HepG2 (cell line): ENCODE data around the gene SIK3. TPM values are rescaled to one million over a fixed set of nuclear protein-coding genes. Genes with fewer than 3 reads are reported as not detected.

ENCODE experiments used
- FOXP1 ChIP-seq, 2 experiments: fragments of 450-650 bp in 1 of 2; IDR thresholded peaks; 2 replicates each; pipeline ENCODE4 v1.6.1; 2017 to 2018; ENCODE audit warnings: antibody characterized with exemption in 1 of 2
- HOXA3 ChIP-seq: sonication (generic); formaldehyde crosslinking; IDR thresholded peaks from 2 replicates; pipeline ENCODE4 v1.5.0; 2020; ENCODE audit warnings: missing genetic modification reagents
- KDM2A ChIP-seq: sonication (generic); formaldehyde crosslinking; IDR thresholded peaks from 2 replicates; pipeline ENCODE4 v1.4.0; 2020; ENCODE audit warnings: low read depth, missing genetic modification reagents, borderline replicate concordance
- NR2F6 ChIP-seq, 2 experiments: IDR thresholded peaks; 2 replicates each; pipeline ENCODE4 v1.6.1; 2016; ENCODE audit warnings: antibody characterized with exemption in 1 of 2, mild to moderate bottlenecking in 1 of 2
- POLR2AphosphoS2 ChIP-seq: IDR thresholded peaks from 2 replicates; pipeline ENCODE4 v1.6.1; 2011; ENCODE audit warnings: low read depth, low read length, improper control_type of control experiment
- RBM22 ChIP-seq: fragments of 200-400 bp; formaldehyde crosslinking; optimal IDR thresholded peaks from 2 replicates; pipeline ENCODE3; 2017; ENCODE audit warnings: mild to moderate bottlenecking, low read length, moderate library complexity
- SAP130 ChIP-seq: IDR thresholded peaks from 2 replicates; pipeline ENCODE4 v1.6.1; 2016; ENCODE audit warnings: low read depth
- SMYD3 ChIP-seq: sonication (generic); formaldehyde crosslinking; IDR thresholded peaks from 2 replicates; pipeline ENCODE4 v1.8.1; 2023; ENCODE audit warnings: mild to moderate bottlenecking, missing genetic modification reagents
- SP4 ChIP-seq: sonication (generic); formaldehyde crosslinking; IDR thresholded peaks from 2 replicates; pipeline ENCODE4 v1.8.1; 2023; ENCODE audit warnings: mild to moderate bottlenecking, missing genetic modification reagents
- ZNF205 ChIP-seq: IDR thresholded peaks from 2 replicates; pipeline ENCODE4 v1.6.1; 2018; ENCODE audit warnings: missing biosample characterization, missing genetic modification reagents
- ZNF224 ChIP-seq: sonication (generic); formaldehyde crosslinking; IDR thresholded peaks from 2 replicates; pipeline ENCODE4 v1.5.0; 2020; ENCODE audit warnings: mild to moderate bottlenecking, missing genetic modification reagents
- ZNF292 ChIP-seq: sonication (generic); formaldehyde crosslinking; IDR thresholded peaks from 2 replicates; pipeline ENCODE4 v1.8.1; 2022; ENCODE audit warnings: mild to moderate bottlenecking, low read depth, missing genetic modification reagents, borderline replicate concordance
- ZNF337 ChIP-seq: sonication (generic); formaldehyde crosslinking; IDR thresholded peaks from 2 replicates; pipeline ENCODE4 v1.5.1; 2020; ENCODE audit warnings: missing genetic modification reagents, low read depth, mild to moderate bottlenecking, borderline replicate concordance
- ZNF619 ChIP-seq: sonication (generic); formaldehyde crosslinking; IDR thresholded peaks from 2 replicates; pipeline ENCODE4 v1.4.0; 2020; ENCODE audit warnings: mild to moderate bottlenecking, missing genetic modification reagents
- polyA plus RNA-seq, 8 experiments: library from polyadenylated mRNA; depleted of rRNA in 3 of 8; stranded (reverse) in 7 of 8; unstranded in 1 of 8; fragments of >200 nt; fragmentation: Illumina TruSeq in 4 of 8; extraction: Trizol in 4 of 8; gene quantifications; 2 replicates each; pipeline versions ENCODE4 v1.2.1 to v1.2.3, GENCODE V29; 2011 to 2016; ENCODE audit warnings: low read depth in 4 of 8, missing spikeins in 1 of 8, mixed read lengths in 1 of 8; ENCODE audit not compliant: insufficient read depth in 1 of 8
- total RNA-seq, 5 experiments: library from RNA; depleted of rRNA; stranded (reverse); fragments of >200 nt; fragmentation: Illumina TruSeq; extraction: Trizol; gene quantifications; 2 replicates each; pipeline ENCODE4 v1.2.3, GENCODE V29; 2016; ENCODE audit warnings: low read depth in 1 of 5
- TF ChIP-seq, protein P1 (sequence below): sonication (generic); formaldehyde crosslinking; IDR thresholded peaks from 2 replicates; pipeline ENCODE4 v1.8.0; 2022; ENCODE audit warnings: missing genetic modification reagents, mild to moderate bottlenecking, moderate library complexity, borderline replicate concordance
- TF ChIP-seq, protein P2 (sequence below): sonication (generic); formaldehyde crosslinking; IDR thresholded peaks from 2 replicates; pipeline ENCODE4 v1.5.0; 2020; ENCODE audit warnings: mild to moderate bottlenecking, missing genetic modification reagents, borderline replicate concordance

Gene SIK3
- total and polyA plus RNA-seq, 2 of the 13 experiments (the other 11 are each of a cell fraction or from before 2014, with no cell fraction given) = 5.7 to 9.8 TPM

DNA sequence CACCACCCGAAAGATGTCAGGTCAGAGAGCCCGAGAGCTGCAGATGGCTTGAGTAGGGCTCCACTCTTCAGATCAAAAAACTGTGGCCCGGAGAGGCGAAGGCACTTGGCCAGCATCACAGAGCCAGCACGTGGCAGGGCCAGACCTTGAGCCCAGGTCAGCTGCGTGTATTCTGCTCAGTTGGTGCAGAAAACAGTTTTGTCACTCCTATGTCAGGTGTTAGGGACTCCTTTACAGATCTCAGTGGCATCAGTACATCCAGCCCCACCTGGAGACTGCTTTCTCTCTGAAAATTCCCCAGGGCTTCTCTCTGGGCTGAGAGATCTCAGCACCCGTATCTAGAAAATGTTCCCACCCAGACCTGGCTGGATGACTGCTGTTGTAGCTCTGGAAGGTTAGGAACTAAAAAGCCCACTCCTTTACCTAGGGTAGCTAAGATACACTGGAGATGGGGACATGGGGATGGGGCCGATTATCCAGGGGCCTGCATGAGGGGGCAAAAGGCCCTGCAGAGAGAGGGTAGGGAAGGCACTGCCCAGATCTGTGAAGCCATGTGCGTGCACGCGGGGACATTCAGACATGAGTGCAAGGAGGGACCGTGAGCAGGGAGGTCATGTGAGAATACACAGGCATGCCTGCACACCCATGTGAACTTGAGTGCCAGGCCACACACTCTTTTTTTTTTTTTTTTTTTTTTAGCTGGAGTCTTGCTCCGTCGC lies 264.3 kb downstream of the SIK3 start (continued):
- TF ChIP-seq SP4 (CRISPR knock-in tag) = peak; percentile 52; the same call in 1 of the 2 replicates
- TF ChIP-seq SMYD3 (CRISPR knock-in tag) = peak; percentile 77
- TF ChIP-seq SAP130 (CRISPR knock-in tag) = peak; percentile 80
- peak; percentile 95 for TF ChIP-seq RBM22
- TF ChIP-seq FOXP1 (IDR thresholded peaks at IDR 0.05) = no peak
- peak; percentile 14; the same call in 1 of the 2 replicates for TF ChIP-seq FOXP1 (CRISPR knock-in tag; IDR thresholded peaks at IDR 0.05)
- TF ChIP-seq NR2F6 (IDR thresholded peaks at IDR 0.05) = peak; percentile 60
- peak; percentile 91 for TF ChIP-seq NR2F6 (CRISPR knock-in tag; IDR thresholded peaks at IDR 0.05)
- TF ChIP-seq KDM2A (CRISPR knock-in tag) = peak; percentile 76; the same call in 1 of the 2 replicates
- peak; percentile 68; the same call in 1 of the 2 replicates for TF ChIP-seq ZNF224 (CRISPR knock-in tag)
- peak; percentile 52; the same call in 1 of the 2 replicates for TF ChIP-seq ZNF292 (CRISPR knock-in tag)
- peak; percentile 44; the same call in 1 of the 2 replicates for TF ChIP-seq ZNF205 (CRISPR knock-in tag)
- peak; percentile 66 for TF ChIP-seq HOXA3
- TF ChIP-seq, protein P1, sequence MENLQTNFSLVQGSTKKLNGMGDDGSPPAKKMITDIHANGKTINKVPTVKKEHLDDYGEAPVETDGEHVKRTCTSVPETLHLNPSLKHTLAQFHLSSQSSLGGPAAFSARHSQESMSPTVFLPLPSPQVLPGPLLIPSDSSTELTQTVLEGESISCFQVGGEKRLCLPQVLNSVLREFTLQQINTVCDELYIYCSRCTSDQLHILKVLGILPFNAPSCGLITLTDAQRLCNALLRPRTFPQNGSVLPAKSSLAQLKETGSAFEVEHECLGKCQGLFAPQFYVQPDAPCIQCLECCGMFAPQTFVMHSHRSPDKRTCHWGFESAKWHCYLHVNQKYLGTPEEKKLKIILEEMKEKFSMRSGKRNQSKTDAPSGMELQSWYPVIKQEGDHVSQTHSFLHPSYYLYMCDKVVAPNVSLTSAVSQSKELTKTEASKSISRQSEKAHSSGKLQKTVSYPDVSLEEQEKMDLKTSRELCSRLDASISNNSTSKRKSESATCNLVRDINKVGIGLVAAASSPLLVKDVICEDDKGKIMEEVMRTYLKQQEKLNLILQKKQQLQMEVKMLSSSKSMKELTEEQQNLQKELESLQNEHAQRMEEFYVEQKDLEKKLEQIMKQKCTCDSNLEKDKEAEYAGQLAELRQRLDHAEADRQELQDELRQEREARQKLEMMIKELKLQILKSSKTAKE (CRISPR knock-in tag) = peak; percentile 33; the same call in 1 of the 2 replicates
- TF ChIP-seq ZNF619 (CRISPR knock-in tag) = no peak
- no peak for TF ChIP-seq ZNF337
- TF ChIP-seq, protein P2, sequence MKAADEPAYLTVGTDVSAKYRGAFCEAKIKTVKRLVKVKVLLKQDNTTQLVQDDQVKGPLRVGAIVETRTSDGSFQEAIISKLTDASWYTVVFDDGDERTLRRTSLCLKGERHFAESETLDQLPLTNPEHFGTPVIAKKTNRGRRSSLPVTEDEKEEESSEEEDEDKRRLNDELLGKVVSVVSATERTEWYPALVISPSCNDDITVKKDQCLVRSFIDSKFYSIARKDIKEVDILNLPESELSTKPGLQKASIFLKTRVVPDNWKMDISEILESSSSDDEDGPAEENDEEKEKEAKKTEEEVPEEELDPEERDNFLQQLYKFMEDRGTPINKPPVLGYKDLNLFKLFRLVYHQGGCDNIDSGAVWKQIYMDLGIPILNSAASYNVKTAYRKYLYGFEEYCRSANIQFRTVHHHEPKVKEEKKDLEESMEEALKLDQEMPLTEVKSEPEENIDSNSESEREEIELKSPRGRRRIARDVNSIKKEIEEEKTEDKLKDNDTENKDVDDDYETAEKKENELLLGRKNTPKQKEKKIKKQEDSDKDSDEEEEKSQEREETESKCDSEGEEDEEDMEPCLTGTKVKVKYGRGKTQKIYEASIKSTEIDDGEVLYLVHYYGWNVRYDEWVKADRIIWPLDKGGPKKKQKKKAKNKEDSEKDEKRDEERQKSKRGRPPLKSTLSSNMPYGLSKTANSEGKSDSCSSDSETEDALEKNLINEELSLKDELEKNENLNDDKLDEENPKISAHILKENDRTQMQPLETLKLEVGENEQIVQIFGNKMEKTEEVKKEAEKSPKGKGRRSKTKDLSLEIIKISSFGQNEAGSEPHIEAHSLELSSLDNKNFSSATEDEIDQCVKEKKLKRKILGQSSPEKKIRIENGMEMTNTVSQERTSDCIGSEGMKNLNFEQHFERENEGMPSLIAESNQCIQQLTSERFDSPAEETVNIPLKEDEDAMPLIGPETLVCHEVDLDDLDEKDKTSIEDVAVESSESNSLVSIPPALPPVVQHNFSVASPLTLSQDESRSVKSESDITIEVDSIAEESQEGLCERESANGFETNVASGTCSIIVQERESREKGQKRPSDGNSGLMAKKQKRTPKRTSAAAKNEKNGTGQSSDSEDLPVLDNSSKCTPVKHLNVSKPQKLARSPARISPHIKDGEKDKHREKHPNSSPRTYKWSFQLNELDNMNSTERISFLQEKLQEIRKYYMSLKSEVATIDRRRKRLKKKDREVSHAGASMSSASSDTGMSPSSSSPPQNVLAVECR (CRISPR knock-in tag) = peak; percentile 60; the same call in 1 of the 2 replicates
- TF ChIP-seq POLR2AphosphoS2 = peak; percentile 75; the same call in 1 of the 2 replicates
